ENCODE measurements around the gene ZNF385D. TPM values are rescaled to one million over a fixed set of nuclear protein-coding genes. Genes with fewer than 3 reads are reported as not detected.

ZNF385D gene
- total RNA-seq, 1 donor from 2014 or later, result 2.9 TPM

DNA sequence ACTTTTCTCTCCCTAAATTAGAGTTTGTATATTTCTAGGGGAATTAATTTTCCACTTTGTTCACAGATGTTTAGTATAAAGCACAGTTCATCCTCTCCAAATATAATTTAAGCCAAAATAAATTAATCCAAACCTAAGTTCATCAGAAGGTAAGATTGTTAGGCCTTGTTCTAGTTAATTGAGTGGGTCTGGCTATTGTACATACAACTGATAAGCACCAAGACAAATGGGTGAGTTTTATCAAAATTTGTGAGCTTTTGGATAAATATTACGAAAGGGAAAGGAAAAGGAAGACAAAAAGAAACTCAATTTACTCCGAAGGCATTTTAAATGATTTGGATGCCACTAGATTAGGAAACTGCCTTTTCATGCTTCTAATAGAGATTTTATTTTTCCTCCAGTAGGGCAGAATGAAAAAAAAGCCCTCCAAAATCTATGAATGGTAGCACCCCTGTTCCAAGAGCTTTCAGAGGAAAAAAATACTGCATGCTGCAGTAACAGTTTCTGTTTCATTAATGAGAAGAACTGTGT is 304.0 kb downstream of the ZNF385D start:
- ATAC-seq (no peak), DNase-seq (no peak)
- intact Hi-C loops (cut with DNase I), result no loop called here
- Histone ChIP-seq H3K9me3 (no peaks in the 10 kb centered on the region), H3K27me3 (ENCODE audit: low read depth) (no peaks in the 10 kb centered on the region), H3K27ac (no peak overlapping the region), H3K36me3 (no peaks in the 10 kb centered on the region), H3K4me1 (no peaks in the 10 kb centered on the region), H3K4me3 (no peak overlapping the region)
- no peak for TF ChIP-seq CTCF (IDR thresholded peaks at IDR 0.05)

- Histone ChIP-seq H3K27me3 (ENCODE audit: low read depth) (no peaks in the 10 kb centered on the region), H3K36me3 (no peaks in the 10 kb centered on the region), H3K9me3 (no peaks in the 10 kb centered on the region), H3K27ac (no peak overlapping the region), H3K4me3 (no peak overlapping the region), H3K4me1 (no peaks in the 10 kb centered on the region)
- TF ChIP-seq CTCF (IDR thresholded peaks at IDR 0.05), result no peak
- DNase-seq, result no peak
- intact Hi-C loops (cut with DNase I), result no loop called here
- no peak for ATAC-seq
Observed at GRCh38 chr3:21446027-21446426, 305.0 kb downstream of the ZNF385D start.

DNA sequence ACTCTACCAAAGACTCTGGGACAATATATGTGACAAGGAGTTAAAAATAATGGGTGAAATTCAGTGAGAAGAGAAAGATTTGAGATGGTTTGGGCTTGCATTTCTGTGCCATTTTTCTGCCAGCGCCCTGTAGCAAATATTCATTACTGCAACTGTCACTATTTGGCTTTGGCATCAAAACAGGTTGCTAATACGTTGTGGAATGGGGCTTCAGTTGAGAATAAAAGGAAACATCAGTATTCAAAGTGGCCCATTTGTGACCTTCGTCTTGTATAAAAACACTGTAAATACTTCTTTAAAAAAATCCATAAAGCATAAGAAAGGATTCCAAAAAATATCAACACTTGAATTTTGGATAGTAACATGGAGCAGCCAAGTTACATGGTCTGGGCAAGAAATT is 309.2 kb downstream of the ZNF385D start:
- Histone ChIP-seq H3K9me3 (no peaks in the 10 kb centered on the region), H3K27me3 (ENCODE audit: low read depth) (no peaks in the 10 kb centered on the region), H3K4me3 (no peak overlapping the region), H3K4me1 (no peaks in the 10 kb centered on the region), H3K36me3 (no peaks in the 10 kb centered on the region), H3K27ac (no peak overlapping the region)
- no peak for DNase-seq
- no peak for ATAC-seq
- no peak for TF ChIP-seq CTCF (IDR thresholded peaks at IDR 0.05)
- intact Hi-C loops (cut with DNase I), result no loop called here

DNA sequence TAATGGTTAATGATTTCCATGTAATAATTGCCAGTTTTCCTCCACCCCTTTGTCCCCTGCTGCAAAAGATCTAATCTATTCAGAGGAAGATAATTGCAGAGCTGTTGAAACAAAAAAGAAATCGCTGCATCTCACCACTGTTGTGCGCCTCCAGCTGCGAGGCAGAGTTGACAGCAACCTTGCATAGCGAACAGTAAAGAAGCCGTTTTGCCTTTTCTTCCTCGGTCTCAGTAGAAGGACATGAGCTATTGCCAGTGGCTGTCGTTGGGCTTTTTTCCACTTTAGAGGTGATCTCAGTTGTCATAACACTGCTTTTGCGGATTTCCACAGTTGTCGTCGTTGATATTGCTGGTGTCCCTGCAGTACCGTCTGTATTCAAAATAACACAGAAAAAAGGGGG is 314.2 kb downstream of the ZNF385D start:
- Histone ChIP-seq H3K36me3 (no peaks in the 10 kb centered on the region), H3K9me3 (no peaks in the 10 kb centered on the region), H3K27ac (no peak overlapping the region), H3K27me3 (ENCODE audit: low read depth) (no peaks in the 10 kb centered on the region), H3K4me1 (no peaks in the 10 kb centered on the region), H3K4me3 (no peak overlapping the region)
- intact Hi-C loops (cut with DNase I), result no loop called here
- ATAC-seq (no peak), DNase-seq (no peak)
- TF ChIP-seq CTCF (IDR thresholded peaks at IDR 0.05), result no peak

GRCh38 chr3:21435871-21436270 is 315.1 kb downstream of the ZNF385D start:
- Histone ChIP-seq H3K4me1 (no peaks in the 10 kb centered on the region), H3K27me3 (ENCODE audit: low read depth) (no peaks in the 10 kb centered on the region), H3K9me3 (no peaks in the 10 kb centered on the region), H3K4me3 (no peak overlapping the region), H3K27ac (no peak overlapping the region), H3K36me3 (no peaks in the 10 kb centered on the region)
- no peak for TF ChIP-seq CTCF (IDR thresholded peaks at IDR 0.05)
- DNase-seq, result no peak
- no peak for ATAC-seq
- intact Hi-C loops (cut with DNase I), result no loop called here

DNA sequence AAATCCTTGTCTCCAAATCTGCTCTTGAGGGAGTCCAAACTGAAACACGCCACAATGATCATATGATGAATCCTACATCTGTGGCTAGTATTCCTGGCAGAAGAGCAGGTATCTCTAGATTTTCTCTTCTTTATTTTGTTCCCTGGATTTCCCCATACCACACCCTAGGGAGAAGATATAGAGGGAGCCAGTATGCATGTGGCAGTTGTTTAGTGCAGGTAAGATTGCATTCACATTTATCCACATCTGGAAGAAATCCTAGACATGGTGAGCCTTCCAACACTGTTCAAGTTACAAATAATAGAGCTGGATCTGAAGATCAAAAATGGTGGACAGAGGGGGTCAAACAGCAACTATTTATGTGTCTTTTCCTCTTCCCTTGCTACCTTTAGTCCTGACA is 316.7 kb downstream of the ZNF385D start:
- TF ChIP-seq CTCF (IDR thresholded peaks at IDR 0.05), result no peak
- H3K4me3 ChIP-seq, result no peak overlapping the region
- no peaks in the 10 kb centered on the region for H3K27me3 ChIP-seq (ENCODE audit: low read depth)
- H3K9me3 ChIP-seq, result no peaks in the 10 kb centered on the region
- no peaks in the 10 kb centered on the region for H3K4me1 ChIP-seq
- no peak for ATAC-seq
- intact Hi-C loops (cut with DNase I), result no loop called here
- no peaks in the 10 kb centered on the region for H3K36me3 ChIP-seq
- no peak overlapping the region for H3K27ac ChIP-seq
- DNase-seq, result no peak
